Activated CD8-positive, alpha-beta T cell treated with anti-CD3 and anti-CD28 coated beads for 36 hours (primary cell): ENCODE data around the gene GNA12. TPM values are rescaled to one million over a fixed set of nuclear protein-coding genes. Genes with fewer than 3 reads are reported as not detected.
"Not testable (repeated sequence)": the region's sequence is repeated elsewhere in the genome, so short reads cannot be mapped to it uniquely, and the experiment has no call there.

Experiments used
- ATAC-seq: fragments of 200-7000 bp; cut with Tn5 transposase; one replicate; pipeline ENCODE4 v1.10.0; 2021; ENCODE audit warnings: mild to moderate bottlenecking, moderate library complexity
- CTCF ChIA-PET: fragments of 350-600 bp; sonication (Branson Sonifier 250); formaldehyde crosslinking; loops from one replicate; lab custom pipeline; 2021; ENCODE audit warnings: antibody characterized with exemption; lab: Charles Lee
- POLR2A ChIA-PET: fragments of 350-600 bp; sonication (Branson Sonifier 250); formaldehyde crosslinking; loops from one replicate; lab custom pipeline; 2021; ENCODE audit warnings: antibody characterized with exemption; lab: Charles Lee
- DNase-seq: peaks from one replicate; pipeline ENCODE4 v3.0.0-alpha.2; 2020
- H3K27ac Mint-ChIP-seq: one replicate; pipeline ENCODE4 v1.8.0; 2021; ENCODE audit warnings: mild to moderate bottlenecking, mixed read lengths
- H3K27me3 Mint-ChIP-seq: one replicate; pipeline ENCODE4 v1.8.0; 2021; ENCODE audit warnings: mixed read lengths
- H3K36me3 Mint-ChIP-seq: one replicate; pipeline ENCODE4 v1.8.0; 2021; ENCODE audit warnings: low read depth, mixed read lengths
- H3K4me1 Mint-ChIP-seq: one replicate; pipeline ENCODE4 v1.8.0; 2021; ENCODE audit warnings: low read depth, mixed read lengths
- H3K4me3 Mint-ChIP-seq: one replicate; pipeline ENCODE4 v1.8.0; 2021; ENCODE audit warnings: mild to moderate bottlenecking, moderate library complexity, mixed read lengths
- H3K9me3 Mint-ChIP-seq: one replicate; pipeline ENCODE4 v1.8.0; 2021; ENCODE audit warnings: mixed read lengths
- CTCF ChIP-seq: fragments of 200-600 bp; IDR thresholded peaks from one replicate; pipeline ENCODE4 v1.8.0; 2022; ENCODE audit warnings: antibody characterized with exemption, mild to moderate bottlenecking
- intact Hi-C: fragments of 100-400 bp; cut with micrococcal nuclease; formaldehyde crosslinking; loops from one replicate; pipeline ENCODE4 v1.10.0; 2022
- total RNA-seq, 2 experiments: library from RNA; stranded (reverse); gene quantifications; one replicate each; pipeline ENCODE4 v1.2.3, GENCODE V29; 2021

GNA12 gene
- total RNA-seq, 2 experiments from 2014 or later, result 21.0 to 21.1 TPM

- TF ChIP-seq CTCF, result no peak
- DNase-seq (no peak), ATAC-seq (no peak)
- H3K4me1 Mint-ChIP-seq, result peaks cover 1% of the 10 kb centered on the region
- H3K27me3 Mint-ChIP-seq, result no peaks in the 10 kb centered on the region
- intact Hi-C loops, result no loop called here
- ChIA-PET CTCF (no interaction called here), POLR2A (interaction anchor here (1.2 kb wide), 1 partner anchor 122 kb away, joined by 3 read pairs; no protein-coding TSS in a partner anchor)
- no peak overlapping the region for H3K4me3 Mint-ChIP-seq
- H3K27ac Mint-ChIP-seq, result no peak overlapping the region
- H3K9me3 Mint-ChIP-seq, result no peaks in the 10 kb centered on the region
- H3K36me3 Mint-ChIP-seq, result no peaks in the 10 kb centered on the region
Observed at GRCh38 chr7:2856388-2857169, 12.5 kb upstream of the GNA12 start.

- ChIA-PET POLR2A (no interaction called here), CTCF (interaction anchor here (0.5 to 1.6 kb wide), 2 partner anchors 146 to 536 kb away, joined by 3 to 4 read pairs; no protein-coding TSS in a partner anchor)
- intact Hi-C loops, result no loop called here
- no peak for ATAC-seq
- H3K27me3 Mint-ChIP-seq, result no peaks in the 10 kb centered on the region
- H3K4me3 Mint-ChIP-seq, result no peak overlapping the region
- no peaks in the 10 kb centered on the region for H3K9me3 Mint-ChIP-seq
- no peak overlapping the region for H3K27ac Mint-ChIP-seq
- H3K36me3 Mint-ChIP-seq, result no peaks in the 10 kb centered on the region
- H3K4me1 Mint-ChIP-seq, result peaks cover 5% of the 10 kb centered on the region
- DNase-seq, result no peak
- TF ChIP-seq CTCF, result no peak
Observed at GRCh38 chr7:2855386-2855785, 11.3 kb upstream of the GNA12 start.

- H3K4me3 Mint-ChIP-seq, POLR2A ChIA-PET, H3K27me3 Mint-ChIP-seq, H3K27ac Mint-ChIP-seq, CTCF ChIA-PET, DNase-seq, H3K4me1 Mint-ChIP-seq, intact Hi-C loops, ATAC-seq, H3K36me3 Mint-ChIP-seq, H3K9me3 Mint-ChIP-seq: not testable (repeated sequence)
Observed at GRCh38 chr7:2853552-2853951, 9.4 kb upstream of the GNA12 start.

- no peaks in the 10 kb centered on the region for H3K27me3 Mint-ChIP-seq
- no peak overlapping the region for H3K27ac Mint-ChIP-seq
- H3K9me3 Mint-ChIP-seq, result no peaks in the 10 kb centered on the region
- ChIA-PET CTCF (no interaction called here), POLR2A (no interaction called here)
- DNase-seq, result no peak
- H3K4me3 Mint-ChIP-seq, result no peak overlapping the region
- peaks cover 5% of the 10 kb centered on the region for H3K4me1 Mint-ChIP-seq
- ATAC-seq, result no peak
- H3K36me3 Mint-ChIP-seq, result no peaks in the 10 kb centered on the region
- intact Hi-C loops, result no loop called here
- no peak for TF ChIP-seq CTCF
Observed at GRCh38 chr7:2853147-2853546, 9.0 kb upstream of the GNA12 start.

- H3K4me1 Mint-ChIP-seq, result peaks cover 5% of the 10 kb centered on the region
- intact Hi-C loops, result no loop called here
- peak; percentile 50 for DNase-seq
- H3K9me3 Mint-ChIP-seq, result no peaks in the 10 kb centered on the region
- H3K27me3 Mint-ChIP-seq, result no peaks in the 10 kb centered on the region
- CTCF ChIA-PET, result no interaction called here
- TF ChIP-seq CTCF, result no peak
- peak overlapping the region; percentile 49 for H3K27ac Mint-ChIP-seq
- peak; percentile 95 for ATAC-seq
- no peaks in the 10 kb centered on the region for H3K36me3 Mint-ChIP-seq
- no peak overlapping the region for H3K4me3 Mint-ChIP-seq
- POLR2A ChIA-PET, result no interaction called here
Observed at GRCh38 chr7:2851497-2851896, 7.4 kb upstream of the GNA12 start.
